Spleen (tissue), 11 donors: ENCODE results near the gene CDYL2. TPM values are rescaled to one million over a fixed set of nuclear protein-coding genes. Genes with fewer than 3 reads are reported as not detected.

Experiments
- DNase-seq: peaks from one replicate; pipeline ENCODE4 v3.0.0-alpha.2; 2020
- H3K27ac ChIP-seq, 8 donors: fragments of 200-600 bp; sonication (generic) in 7 of 8; 1 replicate in 4 of 8; 2 replicates in 4 of 8; pipeline versions ENCODE4 v1.5.0 to v1.8.0; 2016 to 2021; ENCODE audit warnings: inconsistent platforms in 4 of 8, mild to moderate bottlenecking in 4 of 8, moderate library complexity in 1 of 8
- H3K27me3 ChIP-seq, 7 donors: fragments of 200-600 bp; sonication (generic) in 6 of 7; replicated peaks in 1 of 7; 1 replicate in 4 of 7; 2 replicates in 3 of 7; pipeline versions ENCODE4 v1.5.0 to v1.8.0; 2016 to 2021; ENCODE audit warnings: inconsistent platforms in 3 of 7, mild to moderate bottlenecking in 1 of 7
- H3K36me3 ChIP-seq, 6 donors: fragments of 200-600 bp; sonication (generic) in 5 of 6; 1 replicate in 4 of 6; 2 replicates in 2 of 6; pipeline versions ENCODE4 v1.5.0 to v1.8.0; 2016 to 2021; ENCODE audit warnings: inconsistent platforms in 2 of 6
- H3K4me1 ChIP-seq, 6 donors: fragments of 200-600 bp; sonication (generic) in 5 of 6; 1 replicate in 3 of 6; 2 replicates in 3 of 6; pipeline versions ENCODE4 v1.5.0 to v1.8.0; 2016 to 2021; ENCODE audit warnings: inconsistent platforms in 3 of 6
- H3K4me3 ChIP-seq, 8 donors: fragments of 200-600 bp; sonication (generic) in 7 of 8; 1 replicate in 4 of 8; 2 replicates in 4 of 8; pipeline versions ENCODE4 v1.5.0 to v1.8.0; 2016 to 2021; ENCODE audit warnings: inconsistent platforms in 4 of 8, mild to moderate bottlenecking in 4 of 8, moderate library complexity in 2 of 8
- H3K9me3 ChIP-seq, 8 donors: fragments of 200-600 bp; sonication (generic) in 7 of 8; 1 replicate in 4 of 8; 2 replicates in 4 of 8; pipeline versions ENCODE4 v1.5.0 to v1.8.0; 2016 to 2021; ENCODE audit warnings: inconsistent platforms in 4 of 8
- CTCF ChIP-seq, 11 experiments: fragments of 200-600 bp in 7 of 11; fragments of 450-650 bp in 4 of 11; sonication (generic) in 4 of 11; IDR thresholded peaks in 8 of 11; conservative IDR thresholded peaks in 3 of 11; 1 replicate in 7 of 11; 2 replicates in 4 of 11; pipeline versions ENCODE4 v1.4.0 to v1.8.0; 2016 to 2021; ENCODE audit warnings: antibody characterized with exemption in 11 of 11, inconsistent platforms in 4 of 11, mild to moderate bottlenecking in 1 of 11
- POLR2A ChIP-seq, 3 donors: fragments of 450-650 bp; IDR thresholded peaks; one replicate each; pipeline ENCODE4 v1.5.1; 2017; ENCODE audit warnings: antibody characterized with exemption in 3 of 3, mild to moderate bottlenecking in 1 of 3
- POLR2AphosphoS5 ChIP-seq, 3 donors: sonication (generic); formaldehyde crosslinking; IDR thresholded peaks; one replicate each; pipeline ENCODE4 v1.5.1; 2017; ENCODE audit warnings: antibody characterized with exemption in 3 of 3
- WGBS, 5 donors: extraction: QIAGEN DNeasy Blood & Tissue Kit in 3 of 5; methylation state at CpG; one replicate each; pipeline versions ENCODE4 v1.1.5 to v1.1.7; 2013 to 2018; 5-methylcytosine and 5-hydroxymethylcytosine counted together
- intact Hi-C: fragments of 100-400 bp; cut with DNase I; formaldehyde crosslinking; loops from one replicate; pipeline ENCODE4 v1.15.0; 2023; ENCODE audit warnings: low total_unique reads
- polyA plus RNA-seq, 3 donors: library from polyadenylated mRNA; stranded (reverse); fragments of 200-250 nt; gene quantifications; one replicate each; pipeline ENCODE4 v1.2.1, GENCODE V29; 2013
- total RNA-seq, 7 donors: library from RNA; depleted of rRNA in 3 of 7; stranded (reverse); fragments of >200 nt in 3 of 7; fragmentation: NEBNext Ultra II Directional in 4 of 7; extraction: Animal tissue kit (Norgen Biotek cat#: 25700) in 4 of 7; gene quantifications; one replicate each; pipeline versions ENCODE4 v1.1.0 to v1.2.1, GENCODE V29; 2016 to 2021
- donor health status: healthy with polysubstance abuse.
- donor health status: DM: no; HTN: no; CAD: no; lungs with moderate emphysema.
- donor health status: DM: no; HTN: no; CAD: no.
- donor health status: Bipolar disorder and iron deficiency.
- donor health status: healthy.
- donor health status: DM: no; HTN: no; CAD: no.
- donor health status: DM: yes; HTN: yes; CAD: no.

CDYL2 gene
- total and polyA plus RNA-seq, 10 donors = 1.4 to 28.3 (median 12.5) TPM

GRCh38 chr16:80754476-80754875, 49.9 kb downstream of the CDYL2 start:
- intact Hi-C loops = no loop called here
- H3K36me3 ChIP-seq = no peaks in the 10 kb centered on the region

GRCh38 chr16:80752541-80752940, 51.9 kb downstream of the CDYL2 start:
- TF ChIP-seq POLR2A (IDR thresholded peaks at IDR 0.05) = no peak
- TF ChIP-seq CTCF (IDR thresholded peaks at IDR 0.05 in 8 of 11, conservative IDR thresholded peaks at IDR 0.05 in 3 of 11) = no peak
- TF ChIP-seq POLR2AphosphoS5 (IDR thresholded peaks at IDR 0.05) = no peak
- Histone ChIP-seq H3K4me3 (no peak overlapping the region), H3K27ac (no peak overlapping the region), H3K9me3 (no peaks in the 10 kb centered on the region), H3K4me1 (no peaks in the 10 kb centered on the region), H3K36me3 (no peaks in the 10 kb centered on the region), H3K27me3 (no peaks in the 10 kb centered on the region)
- intact Hi-C loops = no loop called here
- DNase-seq = no peak
- WGBS, 5 donors = 90 to 97% (median 95%) methylated on average over 2 of the region's 2 CpGs

More at GRCh38 chr16:80754476-80754875, 49.9 kb downstream of the CDYL2 start:
- TF ChIP-seq CTCF (IDR thresholded peaks at IDR 0.05 in 8 of 11, conservative IDR thresholded peaks at IDR 0.05 in 3 of 11) (no peak), POLR2A (IDR thresholded peaks at IDR 0.05) (no peak), POLR2AphosphoS5 (IDR thresholded peaks at IDR 0.05) (no peak)
- Histone ChIP-seq H3K9me3 (no peaks in the 10 kb centered on the region), H3K4me3 (no peak overlapping the region), H3K4me1 (no peaks in the 10 kb centered on the region), H3K27me3 (no peaks in the 10 kb centered on the region), H3K27ac (no peak overlapping the region)
- WGBS, 5 donors = 83 to 97% (median 88%) methylated on average over 5 of the region's 5 CpGs
- DNase-seq = no peak

- WGBS, 5 donors = 63 to 71% (median 69%) methylated on average over 3 of the region's 3 CpGs
- H3K4me3 ChIP-seq = no peak overlapping the region
- TF ChIP-seq POLR2A (IDR thresholded peaks at IDR 0.05) (no peak), POLR2AphosphoS5 (IDR thresholded peaks at IDR 0.05) (no peak), CTCF (IDR thresholded peaks at IDR 0.05 in 8 of 11, conservative IDR thresholded peaks at IDR 0.05 in 3 of 11) (no peak)
- no peaks in the 10 kb centered on the region for H3K36me3 ChIP-seq
- DNase-seq = no peak
- H3K27me3 ChIP-seq = no peaks in the 10 kb centered on the region
- no peaks in the 10 kb centered on the region for H3K9me3 ChIP-seq
- intact Hi-C loops = no loop called here
- no peak overlapping the region for H3K27ac ChIP-seq
- no peaks in the 10 kb centered on the region for H3K4me1 ChIP-seq
Measured at GRCh38 chr16:80751167-80751566, 53.2 kb downstream of the CDYL2 start.

- no peak for DNase-seq
Measured at GRCh38 chr16:80746231-80746630, 58.2 kb downstream of the CDYL2 start.

More at GRCh38 chr16:80746231-80746630, 58.2 kb downstream of the CDYL2 start:
- H3K27ac ChIP-seq = no peak overlapping the region
- no peak for TF ChIP-seq CTCF (IDR thresholded peaks at IDR 0.05 in 8 of 11, conservative IDR thresholded peaks at IDR 0.05 in 3 of 11)
- no peak for TF ChIP-seq POLR2A (IDR thresholded peaks at IDR 0.05)
- no peak for TF ChIP-seq POLR2AphosphoS5 (IDR thresholded peaks at IDR 0.05)
- H3K4me3 ChIP-seq = no peak overlapping the region
- H3K4me1 ChIP-seq = peaks cover 0 to 18% (median 4%) of the 10 kb centered on the region in 6 donors
- 78 to 93% (median 91%) methylated on average over 4 of the region's 4 CpGs for WGBS, 5 donors
- peaks cover 0 to 9% (median 2%) of the 10 kb centered on the region in 8 donors for H3K9me3 ChIP-seq
- no peaks in the 10 kb centered on the region for H3K27me3 ChIP-seq
- H3K36me3 ChIP-seq = peaks cover 0 to 11% (median 0%) of the 10 kb centered on the region in 6 donors
- intact Hi-C loops = no loop called here
